Measurements from ENCODE around the gene CIC. TPM values are rescaled to one million over a fixed set of nuclear protein-coding genes. Genes with fewer than 3 reads are reported as not detected.

The CIC gene
- total RNA-seq, 1 donor = 43.1 TPM

- DNase-seq (ENCODE audit: low read depth in 2 of 3, low spot score in 2 of 3) = no peak
These were observed 5.1 kb downstream of the CIC start for GRCh38 chr19:42274065-42274682.

GRCh38 chr19:42275103-42275502 is 6.1 kb downstream of the CIC start:
- no peak for DNase-seq (ENCODE audit: low read depth in 2 of 3, low spot score in 2 of 3)

- no peak for DNase-seq (ENCODE audit: low read depth in 2 of 3, low spot score in 2 of 3)
These were observed 6.5 kb downstream of the CIC start for GRCh38 chr19:42275517-42275916.

GRCh38 chr19:42276284-42276683 is 7.2 kb downstream of the CIC start:
- DNase-seq (ENCODE audit: low read depth in 2 of 3, low spot score in 2 of 3) = no peak

GRCh38 chr19:42276821-42277220 is 7.8 kb downstream of the CIC start:
- no peak for DNase-seq (ENCODE audit: low read depth in 2 of 3, low spot score in 2 of 3)

GRCh38 chr19:42277821-42278451 is 8.9 kb downstream of the CIC start:
- DNase-seq (ENCODE audit: low read depth in 2 of 3, low spot score in 2 of 3) = no peak

GRCh38 chr19:42278452-42279154 is 9.6 kb downstream of the CIC start:
- DNase-seq (ENCODE audit: low read depth in 2 of 3, low spot score in 2 of 3) = no peak

- DNase-seq (ENCODE audit: low read depth in 2 of 3, low spot score in 2 of 3) = no peak
These were observed 10.3 kb downstream of the CIC start for GRCh38 chr19:42279155-42279901.

GRCh38 chr19:42279902-42280814 is 11.1 kb downstream of the CIC start:
- DNase-seq (ENCODE audit: low read depth in 2 of 3, low spot score in 2 of 3) = peak; percentile 63 to 90 (median 82)

- no peak for DNase-seq (ENCODE audit: low read depth in 2 of 3, low spot score in 2 of 3)
These were observed 11.7 kb downstream of the CIC start for GRCh38 chr19:42280815-42281145.

GRCh38 chr19:42281146-42281826 is 12.2 kb downstream of the CIC start:
- DNase-seq (ENCODE audit: low read depth in 2 of 3, low spot score in 2 of 3) = peak in 1 of 3 donors; percentile 42

GRCh38 chr19:42281827-42282762 is 13.0 kb downstream of the CIC start:
- DNase-seq (ENCODE audit: low read depth in 2 of 3, low spot score in 2 of 3) = peak in 1 of 3 donors; percentile 54

- DNase-seq (ENCODE audit: low read depth in 2 of 3, low spot score in 2 of 3) = no peak
These were observed 13.8 kb downstream of the CIC start for GRCh38 chr19:42282819-42283187.

- DNase-seq (ENCODE audit: low read depth in 2 of 3, low spot score in 2 of 3) = peak; percentile 93 to 96 (median 96)
These were observed 14.4 kb downstream of the CIC start for GRCh38 chr19:42283188-42284065.

- peak in 2 of 3 donors; percentile 79 to 84 for DNase-seq (ENCODE audit: low read depth in 2 of 3, low spot score in 2 of 3)
These were observed 15.0 kb downstream of the CIC start for GRCh38 chr19:42284066-42284501.

- peak in 1 of 3 donors; percentile 17 for DNase-seq (ENCODE audit: low read depth in 2 of 3, low spot score in 2 of 3)
These were observed 15.7 kb downstream of the CIC start for GRCh38 chr19:42284591-42285341.

GRCh38 chr19:42285541-42285941 is 16.5 kb downstream of the CIC start:
- DNase-seq (ENCODE audit: low read depth in 2 of 3, low spot score in 2 of 3) = peak in 1 of 3 donors; percentile 77

Measured in hematopoietic multipotent progenitor cell (in vitro differentiated cells).